HG03108 (cell line): Measurements from ENCODE around the gene UNC93B1.

ENCODE experiments used
- ATAC-seq: cut with Tn5 transposase; IDR thresholded peaks from one replicate; pipeline ENCODE4 v1.9.1; 2021; ENCODE audit warnings: moderate library complexity; ENCODE audit not compliant: unreplicated experiment

UNC93B1 gene

DNA sequence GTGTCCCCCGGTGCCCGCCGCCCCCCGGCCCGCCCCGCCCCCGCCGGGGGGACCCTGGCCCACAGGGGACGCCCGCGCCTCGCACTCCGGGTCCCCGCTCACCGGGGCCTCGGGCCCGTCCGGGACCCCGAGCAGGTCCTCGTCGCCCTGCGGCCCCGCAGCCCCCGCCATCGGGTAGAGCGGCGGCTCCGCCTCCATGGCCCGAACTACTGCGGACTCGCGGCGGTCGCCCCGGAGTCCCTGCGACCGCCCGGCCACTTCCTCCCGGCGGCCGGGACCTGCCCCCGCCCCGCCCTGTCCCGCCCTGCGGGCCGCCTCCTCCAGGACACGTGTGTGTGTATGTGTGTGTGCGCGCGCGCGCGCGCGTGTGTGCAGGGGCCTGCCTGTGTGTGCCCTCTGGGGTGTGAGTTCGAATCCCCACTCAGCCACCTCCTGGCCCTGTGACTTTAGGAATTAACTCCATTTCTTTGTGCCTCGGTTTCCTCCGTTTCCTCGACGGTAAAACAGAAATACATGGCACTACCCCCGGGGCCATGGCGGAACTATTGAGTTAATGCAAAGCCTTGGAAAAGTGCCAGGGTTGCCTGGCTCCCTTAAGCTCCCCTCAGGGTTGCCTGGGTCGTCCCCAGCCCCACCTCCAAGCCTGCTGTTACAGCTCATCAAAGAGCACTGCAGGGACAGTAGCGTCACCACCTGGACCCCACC, at the start of gene UNC93B1:
Gene UNC93B1 (minus strand): TSS at position 252 of the 705 bp plus-strand sequence. CDS start 54 bp downstream, at position 198.
- ATAC-seq: peak; percentile 56

DNA sequence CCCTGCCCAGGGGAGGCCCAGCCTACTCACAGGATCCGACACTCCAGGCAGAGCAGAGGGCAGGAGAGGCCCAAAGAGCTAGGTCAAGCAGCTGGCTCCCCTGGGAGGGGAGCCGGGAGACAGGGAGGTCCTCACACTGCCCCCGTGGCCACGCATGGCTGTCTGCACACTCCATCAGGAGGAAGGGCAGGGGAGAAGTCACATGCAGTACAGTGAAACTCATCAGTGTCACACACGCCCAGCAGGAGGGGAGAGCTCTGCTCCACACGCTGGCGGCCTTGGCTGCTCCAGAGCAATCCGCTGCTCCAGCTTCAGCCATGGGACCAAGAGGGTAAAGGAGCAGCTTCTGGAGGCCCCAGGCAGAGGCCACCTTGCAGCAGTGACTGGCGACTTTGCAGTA, 49.2 kb upstream of the UNC93B1 start:
- no peak for ATAC-seq

DNA sequence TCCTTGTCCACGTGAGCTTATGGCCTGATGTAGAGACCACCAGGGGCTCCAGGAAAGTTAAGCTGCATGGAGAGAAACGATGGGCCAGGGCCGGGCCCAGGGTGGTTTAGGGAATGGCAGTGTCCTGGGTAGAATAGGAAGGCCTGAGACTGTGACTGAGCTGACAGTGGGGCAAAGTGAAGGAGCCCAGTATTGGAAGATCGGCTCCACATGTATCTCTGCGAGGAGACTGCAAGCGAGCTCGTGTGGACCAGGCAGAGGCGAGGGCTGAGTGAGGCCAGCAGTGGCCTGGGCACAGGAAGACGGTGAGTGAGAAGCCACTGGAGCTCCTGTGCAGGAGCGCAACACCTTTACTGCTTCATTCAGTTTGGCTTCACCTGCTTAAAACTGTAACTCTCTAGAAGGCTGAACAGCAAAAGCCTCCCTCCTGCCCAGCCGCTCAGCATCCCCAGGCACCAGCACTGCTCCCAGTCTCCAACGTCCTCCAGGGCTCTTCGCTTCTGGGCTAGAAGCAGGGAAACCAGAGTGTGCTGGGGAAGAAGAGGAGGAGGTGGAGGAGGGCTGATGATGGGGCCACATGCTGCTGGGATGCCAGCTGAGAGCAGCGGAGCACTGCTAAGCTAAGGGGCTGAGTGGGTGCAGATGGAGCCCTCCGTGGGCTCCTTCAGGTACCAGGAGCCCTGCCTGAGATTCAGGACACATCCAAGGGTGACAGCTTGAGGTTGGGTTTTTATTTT, 48.4 kb upstream of the UNC93B1 start:
- no peak for ATAC-seq

DNA sequence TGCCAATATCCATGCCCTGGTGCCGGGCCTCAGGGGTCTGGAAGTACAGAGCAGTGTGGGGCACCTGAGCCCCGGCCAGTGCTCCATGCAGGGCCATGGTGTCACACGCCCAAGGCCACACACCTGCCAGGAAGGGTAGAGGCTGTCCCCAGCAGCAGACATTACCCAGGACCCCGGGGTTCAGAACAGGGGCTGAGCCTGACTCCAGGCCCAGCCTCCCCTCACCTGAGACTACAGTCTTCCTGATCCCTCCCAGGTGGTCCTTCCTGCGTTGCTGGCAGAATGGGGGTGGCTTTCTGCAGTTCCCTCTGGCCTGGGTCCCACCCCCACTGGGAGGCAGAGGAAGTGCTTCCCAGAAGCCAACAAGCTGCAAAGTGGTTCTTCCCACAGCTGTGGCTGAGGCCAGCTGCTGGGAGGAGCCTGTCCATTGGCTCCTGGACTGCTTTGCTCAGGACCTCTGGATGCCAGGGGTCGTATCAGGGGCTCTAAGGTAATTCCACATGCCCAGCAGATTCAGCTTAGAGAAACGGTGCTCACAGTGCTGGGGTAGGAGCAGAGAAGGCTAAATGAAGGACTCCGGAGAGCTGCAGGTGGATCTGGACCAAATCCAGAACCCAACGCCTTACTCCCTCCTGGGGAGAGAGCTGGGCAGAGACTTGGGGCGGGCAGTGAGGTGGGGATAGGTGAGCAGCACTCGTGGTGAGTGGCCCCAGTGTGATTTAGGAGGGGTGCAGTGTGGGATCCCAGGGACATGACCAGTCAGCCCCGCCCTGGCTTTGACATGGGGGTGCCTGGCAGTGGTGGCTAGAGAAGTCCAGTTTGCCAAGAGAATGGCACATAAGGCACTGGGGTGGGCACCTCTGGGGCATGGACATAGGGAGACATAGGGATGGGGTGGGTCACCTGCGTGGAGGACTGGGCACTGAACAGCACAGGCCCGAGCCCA, 47.6 kb upstream of the UNC93B1 start:
- ATAC-seq: no peak

- ATAC-seq: no peak
Measured at GRCh38 chr11:68050371-68050841, 46.5 kb upstream of the UNC93B1 start.

DNA sequence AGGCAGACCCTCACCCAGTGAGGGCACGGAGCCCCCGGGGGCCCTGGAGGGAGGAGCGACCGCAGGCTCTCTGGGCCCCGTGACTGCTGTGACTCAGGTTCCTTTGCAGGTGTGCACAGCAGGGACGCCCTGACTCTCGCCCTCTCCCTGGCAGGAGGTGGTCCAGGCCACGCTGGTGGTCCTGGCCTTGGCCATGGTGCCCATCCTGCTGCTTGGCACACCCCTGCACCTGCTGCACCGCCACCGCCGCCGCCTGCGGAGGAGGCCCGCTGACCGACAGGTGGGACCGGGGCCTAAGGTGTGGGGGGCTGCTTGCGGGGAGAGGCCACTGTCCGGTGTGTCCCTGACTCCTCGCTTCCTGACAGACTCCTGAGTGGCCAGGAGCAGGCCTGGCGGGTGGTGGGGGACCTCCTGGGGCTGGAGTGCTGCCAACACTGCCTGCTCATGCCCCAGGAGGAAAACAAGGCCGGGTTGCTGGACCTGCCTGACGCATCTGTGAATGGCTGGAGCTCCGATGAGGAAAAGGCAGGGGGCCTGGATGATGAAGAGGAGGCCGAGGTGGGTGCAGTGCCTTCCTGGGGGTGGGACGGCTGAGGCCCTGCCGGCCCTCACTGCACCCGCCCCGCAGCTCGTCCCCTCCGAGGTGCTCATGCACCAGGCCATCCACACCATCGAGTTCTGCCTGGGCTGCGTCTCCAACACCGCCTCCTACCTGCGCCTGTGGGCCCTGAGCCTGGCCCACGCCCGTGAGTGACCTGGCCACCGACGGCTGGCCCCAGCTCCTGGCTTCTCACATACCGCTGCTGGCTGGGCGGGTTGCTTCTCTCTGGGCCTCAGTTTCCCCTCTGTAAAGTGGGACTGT, 45.8 kb upstream of the UNC93B1 start:
- ATAC-seq: no peak

DNA sequence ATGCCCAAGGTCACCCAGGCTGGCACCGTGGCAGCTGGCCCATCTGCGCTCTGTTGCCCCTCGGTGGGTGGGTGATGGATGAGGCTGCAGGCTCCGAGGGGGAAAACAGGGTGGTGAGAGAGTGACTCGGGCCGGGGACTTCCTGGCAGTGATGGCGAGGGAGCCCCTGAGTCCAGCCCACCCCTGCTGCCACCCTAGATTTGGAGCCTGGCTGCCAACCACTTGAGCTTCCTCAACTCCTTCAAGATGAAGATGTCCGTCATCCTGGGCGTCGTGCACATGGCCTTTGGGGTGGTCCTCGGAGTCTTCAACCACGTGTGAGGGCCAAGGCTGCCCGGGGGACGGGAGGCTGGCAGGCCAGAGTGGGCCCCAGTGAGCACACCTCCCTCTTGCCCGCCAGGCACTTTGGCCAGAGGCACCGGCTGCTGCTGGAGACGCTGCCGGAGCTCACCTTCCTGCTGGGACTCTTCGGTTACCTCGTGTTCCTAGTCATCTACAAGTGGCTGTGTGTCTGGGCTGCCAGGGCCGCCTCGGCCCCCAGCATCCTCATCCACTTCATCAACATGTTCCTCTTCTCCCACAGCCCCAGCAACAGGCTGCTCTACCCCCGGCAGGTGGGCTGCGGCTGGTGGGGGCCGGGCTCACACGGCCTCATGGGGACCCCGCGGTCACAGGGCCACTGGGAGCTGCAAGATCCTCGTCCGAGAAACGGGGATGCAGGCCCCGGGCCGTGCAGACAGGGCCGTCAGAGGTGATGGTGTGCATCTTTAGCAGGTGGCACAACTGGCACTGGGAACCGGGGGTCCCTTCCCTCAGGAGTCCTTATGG, 45.0 kb upstream of the UNC93B1 start:
- no peak for ATAC-seq

- ATAC-seq: no peak
Measured at GRCh38 chr11:68047437-68048290, 43.8 kb upstream of the UNC93B1 start.

GRCh38 chr11:68044898-68045351, 41.0 kb upstream of the UNC93B1 start:
- no peak for ATAC-seq

GRCh38 chr11:68044145-68044813, 40.4 kb upstream of the UNC93B1 start:
- no peak for ATAC-seq

DNA sequence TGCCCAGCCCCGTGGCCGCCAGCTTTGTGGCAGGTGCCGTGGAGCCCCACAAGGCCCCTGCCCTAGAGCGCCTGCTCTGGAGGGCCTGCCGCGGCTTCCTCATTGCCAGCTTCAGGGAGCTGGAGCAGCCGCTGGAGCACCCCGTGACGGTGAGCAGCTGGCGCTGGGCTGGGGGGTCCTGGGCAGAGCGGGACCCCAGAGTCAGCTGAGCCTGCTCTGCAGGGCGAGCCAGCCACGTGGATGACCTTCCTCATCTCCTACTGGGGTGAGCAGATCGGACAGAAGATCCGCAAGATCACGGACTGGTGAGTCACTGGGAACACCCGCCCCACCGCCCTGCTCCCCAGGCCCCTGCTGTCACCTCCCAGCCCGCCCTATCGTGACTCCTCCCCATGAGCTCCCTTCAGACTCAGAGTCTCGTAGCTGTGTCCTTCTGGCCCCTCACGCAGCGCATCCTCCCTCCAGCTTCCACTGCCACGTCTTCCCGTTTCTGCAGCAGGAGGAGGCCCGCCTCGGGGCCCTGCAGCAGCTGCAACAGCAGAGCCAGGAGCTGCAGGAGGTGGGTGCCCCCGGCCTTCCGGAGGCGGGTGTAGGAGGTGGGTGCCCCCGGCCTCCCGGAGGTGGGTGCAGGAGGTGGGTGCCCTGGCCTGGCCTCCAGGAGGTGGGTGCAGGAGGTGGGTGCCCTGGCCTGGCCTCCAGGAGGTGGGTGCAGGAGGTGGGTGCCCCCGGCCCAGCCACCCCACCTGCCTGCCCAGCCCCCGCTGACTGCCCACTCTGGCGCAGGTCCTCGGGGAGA, 39.6 kb upstream of the UNC93B1 start:
- ATAC-seq: no peak

DNA sequence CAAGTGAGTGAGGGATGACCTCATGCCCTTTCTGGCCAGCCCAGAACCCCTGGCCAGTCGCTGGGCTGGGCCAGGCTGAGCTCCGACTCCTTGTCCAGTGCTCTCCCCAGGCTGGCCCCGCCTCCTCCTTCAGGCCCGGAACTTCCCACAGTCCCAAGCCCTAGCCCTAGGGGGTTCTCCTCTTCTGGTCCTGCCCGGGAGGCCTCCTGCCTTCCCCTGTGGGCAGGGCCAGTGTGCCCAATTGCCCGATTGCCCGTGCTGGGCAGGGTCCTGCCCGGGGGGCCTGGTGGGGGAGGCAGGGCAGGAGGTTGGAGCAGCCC, 39.1 kb upstream of the UNC93B1 start:
- no peak for ATAC-seq

GRCh38 chr11:68042219-68043028, 38.5 kb upstream of the UNC93B1 start:
- ATAC-seq: no peak

DNA sequence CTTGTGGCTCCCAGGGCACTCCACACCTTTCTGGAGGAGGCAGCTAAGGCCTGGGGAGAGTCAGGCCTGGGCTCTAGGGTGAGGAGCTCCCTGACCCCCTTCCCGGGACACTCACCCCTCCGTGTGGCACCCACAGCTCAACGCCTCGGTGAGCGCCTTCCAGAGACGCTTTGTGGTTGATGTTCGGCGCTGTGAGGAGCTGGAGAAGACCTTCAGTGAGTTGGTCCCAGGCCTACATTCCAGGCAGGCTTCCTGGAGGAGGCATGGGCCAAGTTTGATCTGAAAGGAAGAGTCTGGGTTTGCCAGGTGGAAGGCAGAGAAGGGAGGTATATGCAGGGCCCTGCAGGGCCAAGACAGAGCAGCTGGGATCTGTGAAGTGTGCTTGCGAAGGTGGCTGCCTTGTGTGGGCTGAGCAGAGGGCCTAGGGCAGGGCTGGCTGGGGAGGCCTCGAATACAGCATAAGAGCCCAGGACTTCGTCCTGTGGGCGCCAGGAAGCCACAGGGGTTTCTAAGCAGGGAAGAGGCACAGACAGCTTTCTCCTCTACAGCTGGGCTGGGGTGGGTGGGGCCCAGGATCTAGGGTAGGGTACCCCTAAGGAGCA, 37.8 kb upstream of the UNC93B1 start:
- no peak for ATAC-seq

- no peak for ATAC-seq
Measured at GRCh38 chr11:68040957-68041591, 37.2 kb upstream of the UNC93B1 start.
